Stimulated activated CD8-positive, alpha-beta memory T cell treated with anti-CD3 and anti-CD28 coated beads, Interleukin-12 subunit alpha, Interleukin-12 subunit beta, amount 100 ng/mL, for 1 hour (primary cell): ENCODE results near the gene SERPINB1.
A peak's percentile ranks its signal among the peaks of the same experiment; 100 is the strongest.
"Not testable (repeated sequence)": the region's sequence is repeated elsewhere in the genome, so short reads cannot be mapped to it uniquely, and the experiment has no call there.

ENCODE experiments used
- DNase-seq: peaks from one replicate; pipeline ENCODE4 v3.0.0-alpha.2; 2020; ENCODE audit warnings: low read depth

SERPINB1 gene

GRCh38 chr6:2865694-2866151 is 24.1 kb upstream of the SERPINB1 start:
- no peak for DNase-seq

DNA sequence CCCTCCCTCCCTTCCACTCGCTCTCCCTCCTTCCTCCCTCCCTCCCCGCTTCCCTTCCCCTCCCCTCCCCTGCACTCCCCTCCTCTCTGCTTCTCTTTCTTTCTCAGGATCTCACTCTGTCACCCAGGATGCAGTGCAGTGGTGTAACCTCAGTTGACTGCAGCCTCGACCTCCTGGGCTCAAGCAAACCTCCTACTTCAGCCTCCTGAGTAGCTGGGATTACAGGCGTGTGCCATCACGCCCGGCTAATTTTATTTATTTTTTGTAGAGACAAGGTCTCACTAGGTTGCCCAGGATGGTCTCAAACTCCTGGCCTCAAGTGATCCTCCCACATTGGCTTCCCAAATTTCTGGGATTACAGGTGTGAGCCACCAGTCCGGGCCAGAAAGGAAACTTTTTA is 23.6 kb upstream of the SERPINB1 start:
- no peak for DNase-seq

GRCh38 chr6:2863901-2864300 is 22.2 kb upstream of the SERPINB1 start:
- DNase-seq = no peak

- DNase-seq = no peak
Measured at GRCh38 chr6:2862712-2863181, 21.1 kb upstream of the SERPINB1 start.

DNA sequence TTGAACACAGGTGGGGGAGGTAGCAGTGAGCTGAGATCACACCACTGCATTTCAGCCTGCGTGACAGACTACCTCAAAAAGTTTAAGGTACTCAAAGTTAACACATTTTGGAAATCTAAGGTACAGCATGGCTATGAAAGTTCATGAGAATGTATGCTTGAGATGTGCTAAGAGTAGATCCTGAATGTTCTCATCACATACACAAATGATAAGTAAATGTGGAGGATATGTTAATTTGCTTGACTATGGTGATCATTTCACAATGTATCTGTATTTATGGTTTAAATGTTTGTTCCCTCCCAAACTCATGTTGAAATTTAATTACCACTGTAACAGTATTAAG is 20.1 kb upstream of the SERPINB1 start:
- no peak for DNase-seq

DNA sequence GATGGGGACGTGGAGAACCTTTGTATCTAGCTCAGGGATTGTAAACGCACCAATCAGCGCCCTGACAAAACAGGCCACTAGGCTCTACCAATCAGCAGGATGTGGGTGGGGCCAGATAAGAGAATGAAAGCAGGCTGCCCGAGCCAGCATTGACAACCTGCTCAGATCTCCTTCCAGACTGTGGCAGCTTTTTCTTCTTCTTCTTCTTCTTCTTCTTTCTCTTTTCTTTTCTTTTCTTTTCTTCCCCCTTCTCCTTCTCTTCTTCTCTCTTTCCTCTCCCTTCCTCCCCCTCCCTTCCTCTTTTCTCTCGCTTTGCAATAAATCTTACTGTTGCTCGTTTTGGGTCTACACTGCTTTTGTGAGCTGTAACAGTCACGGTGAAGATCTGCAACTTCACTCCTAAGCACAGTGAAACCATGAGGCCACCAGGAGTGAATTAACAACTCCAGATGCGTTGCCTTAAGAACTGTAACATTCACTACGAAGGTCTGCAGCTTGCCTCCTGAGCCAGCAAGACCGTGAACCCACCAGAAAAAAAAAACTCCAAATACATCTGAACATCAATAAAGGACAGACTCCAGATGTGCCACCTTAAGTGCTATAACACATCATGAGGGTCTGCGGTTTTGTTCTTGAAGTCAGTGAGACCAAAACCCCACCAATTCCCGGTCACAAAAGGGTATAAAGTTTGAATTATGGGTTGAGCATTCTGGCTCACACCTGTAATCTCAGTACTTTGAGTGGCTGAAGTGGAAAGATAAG is 19.6 kb upstream of the SERPINB1 start:
- no peak for DNase-seq

- not testable (repeated sequence) for DNase-seq
Measured at GRCh38 chr6:2860706-2861059, 19.0 kb upstream of the SERPINB1 start.

DNA sequence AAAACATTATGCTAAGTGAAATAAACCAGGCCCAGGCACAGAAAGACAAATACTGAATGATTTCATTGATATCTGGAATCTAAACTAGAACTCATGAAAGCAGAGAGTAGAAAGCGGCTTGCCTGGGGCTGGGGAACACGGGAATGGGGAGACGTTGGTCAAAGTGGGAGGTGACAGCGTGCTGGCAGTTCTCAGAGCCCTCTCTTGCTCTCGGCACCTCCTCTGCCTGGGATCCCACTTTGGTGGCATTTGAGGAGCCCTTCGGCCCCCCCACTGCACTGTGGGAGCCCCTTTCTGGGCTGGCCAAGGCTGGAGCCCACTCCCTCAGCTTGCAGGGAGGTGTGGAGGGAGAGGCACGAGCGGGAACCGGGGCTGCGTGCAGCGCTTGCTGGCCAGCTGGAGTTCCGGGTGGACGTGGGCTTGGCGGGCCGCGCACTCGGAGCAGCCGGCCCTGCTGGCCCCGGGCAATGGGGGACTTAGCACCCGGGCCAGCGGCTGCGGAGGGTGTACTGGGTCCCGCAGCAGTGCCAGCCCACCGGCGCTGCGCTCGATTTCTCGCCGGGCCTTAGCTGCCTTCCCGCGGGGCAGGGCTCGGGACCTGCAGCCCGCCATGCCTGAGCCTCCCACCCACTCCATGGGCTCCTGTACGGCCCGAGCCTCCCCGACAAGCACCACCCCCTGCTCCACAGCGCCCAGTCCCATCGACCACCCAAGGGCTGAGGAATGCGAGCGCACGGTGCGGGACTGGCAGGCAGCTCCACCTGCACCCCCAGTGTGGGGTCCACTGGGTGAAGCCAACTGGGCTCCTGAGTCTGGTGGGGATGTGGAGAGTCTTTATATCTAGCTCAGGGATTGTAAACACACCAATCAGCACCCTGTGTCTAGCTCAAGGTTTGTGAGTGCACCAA is 18.4 kb upstream of the SERPINB1 start:
- DNase-seq = not testable (repeated sequence)

- DNase-seq = no peak
Measured at GRCh38 chr6:2859185-2859700, 17.6 kb upstream of the SERPINB1 start.

GRCh38 chr6:2857580-2858337 is 16.1 kb upstream of the SERPINB1 start:
- DNase-seq = no peak

DNA sequence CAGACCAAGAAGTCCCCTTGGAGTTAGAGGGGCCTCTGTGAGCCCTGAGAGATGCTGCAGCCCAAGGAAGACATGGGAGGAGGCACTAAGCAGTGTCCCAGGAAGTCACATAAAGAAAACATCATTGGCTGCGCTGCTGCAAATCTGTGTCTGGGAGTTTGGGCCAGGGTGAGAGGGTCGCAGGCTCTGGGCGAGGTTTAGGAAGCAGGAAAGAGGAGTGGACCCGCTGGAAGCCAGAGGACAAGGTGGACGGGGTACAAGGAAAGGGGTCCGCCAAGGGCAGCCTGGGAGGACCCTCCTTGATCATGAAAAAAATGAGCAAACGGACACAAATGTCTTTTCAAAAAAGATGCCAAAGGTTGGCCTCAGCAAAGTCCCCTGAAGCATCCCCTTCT is 15.5 kb upstream of the SERPINB1 start:
- DNase-seq = no peak

DNA sequence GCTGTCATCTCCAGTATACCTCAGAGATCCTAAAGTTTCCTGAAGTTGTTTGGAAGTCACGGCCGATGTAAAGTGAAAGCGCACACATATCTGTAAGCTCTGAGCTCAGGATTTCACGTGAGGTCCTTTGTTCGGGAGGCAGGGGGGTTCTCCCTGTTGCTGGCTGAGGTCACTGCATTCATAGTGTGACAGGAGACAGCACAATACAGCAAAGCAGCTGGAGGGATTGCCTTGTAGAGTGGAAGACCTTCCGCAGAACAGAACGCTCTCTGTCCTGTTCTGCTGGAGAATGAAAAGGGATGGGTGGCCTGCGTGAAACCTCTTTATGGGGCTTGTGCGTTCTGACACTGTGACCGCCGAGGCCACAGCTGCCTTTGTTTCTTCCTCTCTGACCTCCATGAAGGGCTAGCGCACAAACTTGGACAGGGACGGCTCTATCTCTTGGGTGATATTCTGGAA is 13.4 kb upstream of the SERPINB1 start:
- DNase-seq = no peak

DNA sequence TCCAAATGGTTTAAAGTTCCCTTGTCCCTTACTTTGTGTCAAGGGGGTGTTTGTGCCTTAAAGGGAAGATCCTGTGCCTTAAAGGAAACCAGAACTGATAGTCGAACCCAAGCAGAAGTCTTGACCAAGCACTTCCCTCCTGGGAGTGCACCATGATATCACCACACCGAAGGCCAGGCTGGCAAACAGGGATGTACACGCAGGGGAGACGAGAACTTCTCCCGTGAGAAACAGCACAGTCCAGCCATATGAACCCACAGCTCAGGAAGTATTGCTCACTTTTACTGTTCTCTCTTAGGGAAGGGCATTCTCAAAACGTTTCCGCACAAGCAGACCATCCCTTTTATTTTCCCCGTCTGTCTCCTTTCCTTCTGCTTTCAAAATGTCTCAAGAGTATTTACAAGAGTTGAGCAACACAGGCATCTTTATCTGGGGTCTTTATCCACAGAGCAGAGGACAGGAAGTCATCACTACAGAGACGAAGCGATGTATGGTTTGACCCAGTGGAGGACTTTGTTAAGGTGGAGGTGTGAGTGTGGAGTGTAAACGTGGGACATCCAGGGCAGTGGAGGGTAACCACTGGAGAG is 12.8 kb upstream of the SERPINB1 start:
- DNase-seq = no peak

- no peak for DNase-seq
Measured at GRCh38 chr6:2853769-2854395, 12.2 kb upstream of the SERPINB1 start.

GRCh38 chr6:2853378-2853768 is 11.7 kb upstream of the SERPINB1 start:
- not testable (repeated sequence) for DNase-seq

GRCh38 chr6:2852921-2853322 is 11.3 kb upstream of the SERPINB1 start:
- DNase-seq = no peak

GRCh38 chr6:2852514-2852855 is 10.8 kb upstream of the SERPINB1 start:
- no peak for DNase-seq

- DNase-seq = no peak
Measured at GRCh38 chr6:2851727-2852513, 10.3 kb upstream of the SERPINB1 start.

DNA sequence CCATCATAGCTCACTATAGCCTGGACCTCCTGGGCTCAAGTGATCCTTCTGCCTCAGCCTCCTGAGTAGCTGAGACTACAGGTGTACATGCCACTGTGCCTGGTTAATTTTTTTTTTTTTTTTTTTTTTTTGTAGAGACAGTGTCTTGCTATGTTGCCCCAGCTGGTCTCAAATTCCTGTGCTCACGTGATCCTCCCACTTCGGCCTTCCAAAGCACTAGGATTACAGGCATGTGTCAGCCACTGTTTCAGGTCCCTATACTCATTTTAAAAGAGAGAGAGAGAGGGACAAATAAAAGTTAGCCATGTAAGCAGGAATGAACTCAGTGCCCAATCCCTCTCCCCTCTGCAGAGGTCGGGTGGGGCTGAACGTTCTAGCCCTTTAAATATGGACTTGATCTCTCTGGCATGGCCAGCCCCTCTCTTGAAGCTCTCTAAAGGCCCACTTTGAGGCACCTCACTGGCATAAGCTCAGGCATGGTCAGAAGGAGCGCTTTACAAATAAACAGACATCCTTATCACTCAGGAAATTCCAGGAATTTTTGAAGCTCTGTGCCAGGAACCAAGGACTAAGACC is 9.0 kb upstream of the SERPINB1 start:
- DNase-seq = no peak

- peak; percentile 43 for DNase-seq
Measured at GRCh38 chr6:2848851-2849250, 7.2 kb upstream of the SERPINB1 start.
